ENCODE data around the gene C1QB. TPM values are rescaled to one million over a fixed set of nuclear protein-coding genes. Genes with fewer than 3 reads are reported as not detected.

The C1QB gene
- total and polyA plus RNA-seq, 9 of the 15 experiments (the other 6 are each of a cell fraction or from before 2014, with no cell fraction given), result 0.55 TPM; not detected in 8

- POLR2A ChIA-PET, result interaction anchor here (0.6 to 1.8 kb wide), 4 partner anchors 10 to 46 kb away, joined by 3 to 5 read pairs (median 4); partner anchors contain the start of gene C1QA
- no peak overlapping the region for H3K4me2 ChIP-seq (ENCODE audit: insufficient read depth, low read length)
- DNase-seq (ENCODE audit: extremely low read depth in 1 of 4, low spot score in 3 of 4), result no peak
- no peak overlapping the region for H3K4me3 ChIP-seq
- TF ChIP-seq NRF1 (conservative IDR thresholded peaks at IDR 0.05 in 1 of 2, IDR thresholded peaks at IDR 0.05 in 1 of 2) (peak in 1 of 2 experiments; percentile 26; a peak in 1 of 4 replicates), FOXK1 (CRISPR knock-in tag; IDR thresholded peaks at IDR 0.05; ENCODE audit: borderline replicate concordance) (no peak)
- H3K4me1 ChIP-seq (replicated peaks in 1 of 2; ENCODE audit: control insufficient read depth in 2 of 2, insufficient read depth in 2 of 2, low read length in 2 of 2), result no peaks in the 10 kb centered on the region
- WGBS (ENCODE audit: insufficient coverage, low coverage, missing lambda C conversion rate), result under 1% methylated on average over 20 of the region's 20 CpGs
- H3K9ac ChIP-seq (ENCODE audit: insufficient read depth in 1 of 2, low read depth in 2 of 2, low read length in 2 of 2), result no peak overlapping the region
- intact Hi-C loops (cut with micrococcal nuclease), result no loop called here
- no peak overlapping the region for H2AFZ ChIP-seq (ENCODE audit: low read depth, low read length)
- CTCF ChIA-PET (ENCODE audit: low intra/inter-chr PET ratio), result no interaction called here
- H3K9me1 ChIP-seq (ENCODE audit: control insufficient read depth, insufficient read depth, low read length), result no peaks in the 10 kb centered on the region
- H3K27ac ChIP-seq (ENCODE audit: extremely low read depth, low read depth, low read length), result no peak overlapping the region
- peak; percentile 60 for ATAC-seq
- H3K36me3 ChIP-seq (ENCODE audit: control insufficient read depth, insufficient read depth, low read length), result no peaks in the 10 kb centered on the region
- peaks cover 16% of the 10 kb centered on the region for H4K20me1 ChIP-seq (replicated peaks; ENCODE audit: control insufficient read depth, insufficient read depth, low read length)
- no peak for FAIRE-seq
- H3K79me2 ChIP-seq (ENCODE audit: control insufficient read depth, insufficient read depth, low read length), result no peaks in the 10 kb centered on the region
- no peaks in the 10 kb centered on the region for H3K9me3 ChIP-seq (replicated peaks; ENCODE audit: control insufficient read depth, insufficient read depth, low read depth, low read length)
- peaks cover 18 to 74% of the 10 kb centered on the region in 2 experiments for H3K27me3 ChIP-seq (ENCODE audit: control insufficient read depth in 2 of 2, insufficient read depth in 2 of 2, low read length in 2 of 2)
- in situ Hi-C loops (cut with MboI), result no loop called here
- no TSS peak for BruUV-seq (replicated peaks)
Observed at GRCh38 chr1:22626237-22627157, 26.5 kb upstream of the C1QB start.

- ATAC-seq (no peak), DNase-seq (ENCODE audit: extremely low read depth in 1 of 4, low spot score in 3 of 4) (no peak), FAIRE-seq (no peak)
- intact Hi-C loops (cut with micrococcal nuclease), result no loop called here
- Histone ChIP-seq H2AFZ (ENCODE audit: low read depth, low read length) (no peak overlapping the region), H3K9ac (ENCODE audit: insufficient read depth in 1 of 2, low read depth in 2 of 2, low read length in 2 of 2) (no peak overlapping the region), H3K4me1 (replicated peaks in 1 of 2; ENCODE audit: control insufficient read depth in 2 of 2, insufficient read depth in 2 of 2, low read length in 2 of 2) (no peaks in the 10 kb centered on the region), H3K9me1 (ENCODE audit: control insufficient read depth, insufficient read depth, low read length) (no peaks in the 10 kb centered on the region), H3K27ac (ENCODE audit: extremely low read depth, low read depth, low read length) (no peak overlapping the region), H3K79me2 (ENCODE audit: control insufficient read depth, insufficient read depth, low read length) (no peaks in the 10 kb centered on the region), H3K27me3 (ENCODE audit: control insufficient read depth in 2 of 2, insufficient read depth in 2 of 2, low read length in 2 of 2) (peaks cover 18 to 70% of the 10 kb centered on the region in 2 experiments), H4K20me1 (replicated peaks; ENCODE audit: control insufficient read depth, insufficient read depth, low read length) (peaks cover 16% of the 10 kb centered on the region), H3K4me3 (no peak overlapping the region), H3K9me3 (replicated peaks; ENCODE audit: control insufficient read depth, insufficient read depth, low read depth, low read length) (no peaks in the 10 kb centered on the region), H3K36me3 (ENCODE audit: control insufficient read depth, insufficient read depth, low read length) (no peaks in the 10 kb centered on the region), H3K4me2 (ENCODE audit: insufficient read depth, low read length) (no peak overlapping the region)
- BruUV-seq (replicated peaks), result no TSS peak
- in situ Hi-C loops (cut with MboI), result no loop called here
- 0% methylated on average over 5 of the region's 5 CpGs for WGBS (ENCODE audit: insufficient coverage, low coverage, missing lambda C conversion rate)
- POLR2A ChIA-PET, result interaction anchor here (0.6 to 1.8 kb wide), 2 partner anchors 9 to 16 kb away, joined by 4 to 5 read pairs; partner anchors contain the start of gene C1QA
- CTCF ChIA-PET (ENCODE audit: low intra/inter-chr PET ratio), result no interaction called here
- no peak for TF ChIP-seq MYBL2 (IDR thresholded peaks at IDR 0.05; ENCODE audit: low read depth)
- no peak for TF ChIP-seq MYBL2 (CRISPR knock-in tag; IDR thresholded peaks at IDR 0.05; ENCODE audit: borderline replicate concordance)
- TF ChIP-seq MCM5 (IDR thresholded peaks at IDR 0.05; ENCODE audit: low read depth), result no peak
- no peak for TF ChIP-seq POLR3G (IDR thresholded peaks at IDR 0.05; ENCODE audit: extremely low read depth, insufficient read length, insufficient replicate concordance)
- no peak for TF ChIP-seq PHF21A (IDR thresholded peaks at IDR 0.05; ENCODE audit: borderline replicate concordance, low read depth)
- TF ChIP-seq SMARCB1 (IDR thresholded peaks at IDR 0.05; ENCODE audit: insufficient read length, low read depth), result no peak
- TF ChIP-seq ZBTB11 (CRISPR knock-in tag; IDR thresholded peaks at IDR 0.05), result no peak
- TF ChIP-seq MAFF (IDR thresholded peaks at IDR 0.05; ENCODE audit: low read length), result no peak
- TF ChIP-seq ZNF551 (CRISPR knock-in tag; IDR thresholded peaks at IDR 0.05), result no peak
Observed at GRCh38 chr1:22627331-22627730, 25.7 kb upstream of the C1QB start.

All from K562 (cell line).